Duodenal mucosa (tissue), 2 donors: ENCODE results near the gene FER.
"Not testable (repeated sequence)": the region's sequence is repeated elsewhere in the genome, so short reads cannot be mapped to it uniquely, and the experiment has no call there.

Source experiments
- H3K27ac ChIP-seq: one replicate; pipeline ENCODE4 v1.7.0; 2013; ENCODE audit warnings: low read depth, low read length
- H3K27me3 ChIP-seq, 2 donors: one replicate each; pipeline ENCODE4 v1.7.0; 2013; ENCODE audit warnings: low read length in 2 of 2, control low read depth in 1 of 2; ENCODE audit not compliant: insufficient read depth in 2 of 2, control insufficient read depth in 1 of 2
- H3K36me3 ChIP-seq, 2 donors: one replicate each; pipeline ENCODE4 v1.7.0; 2013; ENCODE audit warnings: low read length in 2 of 2, control low read depth in 1 of 2; ENCODE audit not compliant: insufficient read depth in 2 of 2, control insufficient read depth in 1 of 2
- H3K4me1 ChIP-seq, 2 donors: one replicate each; pipeline ENCODE4 v1.7.0; 2013; ENCODE audit warnings: low read length in 2 of 2, control low read depth in 1 of 2; ENCODE audit not compliant: insufficient read depth in 2 of 2, control insufficient read depth in 1 of 2
- H3K4me3 ChIP-seq, 2 donors: one replicate each; pipeline ENCODE4 v1.7.0; 2013; ENCODE audit warnings: low read length in 2 of 2, low read depth in 1 of 2
- H3K9ac ChIP-seq, 2 donors: one replicate each; pipeline ENCODE4 v1.7.0; 2013; ENCODE audit warnings: low read length in 2 of 2, low read depth in 1 of 2
- H3K9me3 ChIP-seq, 2 donors: one replicate each; pipeline ENCODE4 v1.7.0; 2013; ENCODE audit warnings: low read length in 2 of 2, control low read depth in 1 of 2; ENCODE audit not compliant: control insufficient read depth in 1 of 2

The FER gene

GRCh38 chr5:108820983-108821382 is 73.3 kb downstream of the FER start:
- Histone ChIP-seq H3K4me3 (no peak overlapping the region), H3K9ac (no peak overlapping the region), H3K36me3 (no peaks in the 10 kb centered on the region), H3K4me1 (no peaks in the 10 kb centered on the region), H3K27me3 (no peaks in the 10 kb centered on the region), H3K27ac (no peak overlapping the region), H3K9me3 (no peaks in the 10 kb centered on the region)

- Histone ChIP-seq H3K9me3 (no peaks in the 10 kb centered on the region), H3K9ac (no peak overlapping the region), H3K4me3 (no peak overlapping the region), H3K4me1 (no peaks in the 10 kb centered on the region), H3K27me3 (no peaks in the 10 kb centered on the region), H3K27ac (no peak overlapping the region), H3K36me3 (no peaks in the 10 kb centered on the region)
These were observed 74.7 kb downstream of the FER start for GRCh38 chr5:108822211-108822947.

GRCh38 chr5:108827131-108827530 is 79.4 kb downstream of the FER start:
- Histone ChIP-seq H3K9me3 (no peaks in the 10 kb centered on the region), H3K27ac (no peak overlapping the region), H3K4me3 (no peak overlapping the region), H3K36me3 (no peaks in the 10 kb centered on the region), H3K4me1 (no peaks in the 10 kb centered on the region), H3K9ac (no peak overlapping the region), H3K27me3 (no peaks in the 10 kb centered on the region)

- no peak overlapping the region for H3K27ac ChIP-seq
- H3K4me1 ChIP-seq: no peaks in the 10 kb centered on the region
- no peaks in the 10 kb centered on the region for H3K9me3 ChIP-seq
- H3K36me3 ChIP-seq: no peaks in the 10 kb centered on the region
- no peaks in the 10 kb centered on the region for H3K27me3 ChIP-seq
- no peak overlapping the region for H3K9ac ChIP-seq
- H3K4me3 ChIP-seq: no peak overlapping the region
These were observed 83.1 kb downstream of the FER start for GRCh38 chr5:108830705-108831276.

GRCh38 chr5:108836492-108836891 is 88.8 kb downstream of the FER start:
- Histone ChIP-seq H3K4me1 (no peaks in the 10 kb centered on the region), H3K9ac (no peak overlapping the region), H3K27me3 (no peaks in the 10 kb centered on the region), H3K36me3 (no peaks in the 10 kb centered on the region), H3K9me3 (no peaks in the 10 kb centered on the region), H3K27ac (no peak overlapping the region), H3K4me3 (no peak overlapping the region)

GRCh38 chr5:108842260-108842941 is 94.7 kb downstream of the FER start:
- H3K36me3 ChIP-seq, H3K4me1 ChIP-seq, H3K27ac ChIP-seq, H3K9ac ChIP-seq, H3K27me3 ChIP-seq, H3K9me3 ChIP-seq, H3K4me3 ChIP-seq: not testable (repeated sequence)

- H3K4me1 ChIP-seq, H3K27me3 ChIP-seq, H3K4me3 ChIP-seq, H3K27ac ChIP-seq, H3K9ac ChIP-seq, H3K36me3 ChIP-seq, H3K9me3 ChIP-seq: not testable (repeated sequence)
These were observed 103.4 kb downstream of the FER start for GRCh38 chr5:108851129-108851528.

- H3K9ac ChIP-seq: no peak overlapping the region
- no peak overlapping the region for H3K4me3 ChIP-seq
- H3K4me1 ChIP-seq: no peaks in the 10 kb centered on the region
- H3K36me3 ChIP-seq: no peaks in the 10 kb centered on the region
- H3K27me3 ChIP-seq: no peaks in the 10 kb centered on the region
- H3K9me3 ChIP-seq: no peaks in the 10 kb centered on the region
- no peak overlapping the region for H3K27ac ChIP-seq
These were observed 110.2 kb downstream of the FER start for GRCh38 chr5:108857905-108858304.

- H3K9ac ChIP-seq: no peak overlapping the region
- no peak overlapping the region for H3K27ac ChIP-seq
- no peaks in the 10 kb centered on the region for H3K9me3 ChIP-seq
- no peaks in the 10 kb centered on the region for H3K36me3 ChIP-seq
- no peaks in the 10 kb centered on the region for H3K4me1 ChIP-seq
- no peaks in the 10 kb centered on the region for H3K27me3 ChIP-seq
- peak overlapping the region in 1 of 2 donors; percentile 17 for H3K4me3 ChIP-seq
These were observed 111.3 kb downstream of the FER start for GRCh38 chr5:108858959-108859358.

GRCh38 chr5:108862211-108862610 is 114.5 kb downstream of the FER start:
- no peaks in the 10 kb centered on the region for H3K9me3 ChIP-seq
- H3K36me3 ChIP-seq: no peaks in the 10 kb centered on the region
- H3K4me3 ChIP-seq: no peak overlapping the region
- no peaks in the 10 kb centered on the region for H3K4me1 ChIP-seq
- H3K9ac ChIP-seq: no peak overlapping the region
- no peaks in the 10 kb centered on the region for H3K27me3 ChIP-seq
- no peak overlapping the region for H3K27ac ChIP-seq
